H1 (cell line): Measurements from ENCODE around the gene SKIDA1.

ENCODE experiments used
- CBX5 ChIP-seq: fragments of 300-800, 300-1000 bp; sonication (generic); IDR thresholded peaks from 2 replicates; pipeline ENCODE4 v1.7.1; 2016; ENCODE audit warnings: antibody characterized with exemption, low read length, low read depth
- CEBPB ChIP-seq: IDR thresholded peaks from 2 replicates; pipeline ENCODE4 v1.6.1; 2012; ENCODE audit warnings: low read depth, low read length
- CHD2 ChIP-seq: IDR thresholded peaks from 2 replicates; pipeline ENCODE4 v1.6.1; 2012; ENCODE audit warnings: low read length, improper control_type of control experiment
- CTCF ChIP-seq, 3 experiments: IDR thresholded peaks; 1 replicate in 2 of 3; 2 replicates in 1 of 3; pipeline versions ENCODE4 v1.5.1 to v1.6.1; 2011; ENCODE audit warnings: low read length in 3 of 3, mild to moderate bottlenecking in 3 of 3, inconsistent platforms in 2 of 3, low read depth in 1 of 3, moderate library complexity in 1 of 3; ENCODE audit not compliant: insufficient read depth in 1 of 3; ENCODE audit errors: control extremely low read depth in 1 of 3
- EZH2 ChIP-seq: fragments of 200-600 bp; sonication (generic); IDR thresholded peaks from 2 replicates; pipeline ENCODE4 v1.7.1; 2012; ENCODE audit warnings: low read depth, mild to moderate bottlenecking, moderate library complexity, low read length, inconsistent platforms; ENCODE audit not compliant: severe bottlenecking
- POLR2A ChIP-seq, 2 experiments: IDR thresholded peaks; 1 replicate in 1 of 2; 2 replicates in 1 of 2; pipeline ENCODE4 v1.6.1; 2011; ENCODE audit warnings: low read depth in 2 of 2, low read length in 2 of 2, mild to moderate bottlenecking in 2 of 2; ENCODE audit errors: control extremely low read depth in 1 of 2
- RNF2 ChIP-seq: fragments of 200-900, 300-1000 bp; sonication (generic); IDR thresholded peaks from 2 replicates; pipeline ENCODE4 v1.7.1; 2016; ENCODE audit warnings: borderline replicate concordance, low read depth, mild to moderate bottlenecking, antibody characterized with exemption, low read length; ENCODE audit not compliant: poor library complexity, severe bottlenecking; ENCODE audit errors: missing control alignments
- SIN3A ChIP-seq, 2 experiments: IDR thresholded peaks in 1 of 2; conservative IDR thresholded peaks in 1 of 2; 2 replicates each; pipeline ENCODE4 v1.6.1; 2011 to 2012; ENCODE audit warnings: low read length in 2 of 2, improper control_type of control experiment in 1 of 2, low read depth in 1 of 2, mild to moderate bottlenecking in 1 of 2
- TEAD4 ChIP-seq: IDR thresholded peaks from 2 replicates; pipeline ENCODE4 v1.6.1; 2012; ENCODE audit warnings: low read depth, low read length, inconsistent platforms, mixed read lengths
- USF2 ChIP-seq: IDR thresholded peaks from 2 replicates; pipeline ENCODE4 v1.6.1; 2011; ENCODE audit warnings: low read length, improper control_type of control experiment

- TF ChIP-seq CTCF (IDR thresholded peaks at IDR 0.05; ENCODE audit: control extremely low read depth in 1 of 3, insufficient read depth in 1 of 3, low read depth in 1 of 3, low read length in 3 of 3) = no peak
- no peak for TF ChIP-seq SIN3A (conservative IDR thresholded peaks at IDR 0.05 in 1 of 2, IDR thresholded peaks at IDR 0.05 in 1 of 2; ENCODE audit: low read depth in 1 of 2, low read length in 2 of 2)
- no peak for TF ChIP-seq CHD2
- TF ChIP-seq EZH2 = no peak
- TF ChIP-seq TEAD4 = no peak
- TF ChIP-seq CEBPB = no peak
- no peak for TF ChIP-seq RNF2
- no peak for TF ChIP-seq USF2
- TF ChIP-seq POLR2A (IDR thresholded peaks at IDR 0.05; ENCODE audit: control extremely low read depth in 1 of 2, low read depth in 2 of 2, low read length in 2 of 2) = no peak
- TF ChIP-seq CBX5 = no peak
Measured at GRCh38 chr10:21531164-21531563, 5.7 kb upstream of the SKIDA1 start.
